Parathyroid adenoma (tissue), 2 donors: Measurements from ENCODE around the gene PRR14L.
"Not testable (repeated sequence)": the region's sequence is repeated elsewhere in the genome, so short reads cannot be mapped to it uniquely, and the experiment has no call there.

Source experiments
- H2AFZ ChIP-seq: fragments of 300-600 bp; sonication (generic); one replicate; pipeline ENCODE4 v1.7.0; 2017; ENCODE audit warnings: antibody characterized with exemption, mild to moderate bottlenecking
- H3K27ac ChIP-seq: fragments of 300-600 bp; sonication (generic); one replicate; pipeline ENCODE4 v1.7.0; 2017
- H3K27me3 ChIP-seq: fragments of 300-600 bp; sonication (generic); one replicate; pipeline ENCODE4 v1.7.0; 2017; ENCODE audit warnings: low read length; ENCODE audit not compliant: control insufficient read depth, insufficient read depth
- H3K36me3 ChIP-seq: fragments of 300-600 bp; sonication (generic); one replicate; pipeline ENCODE4 v1.7.0; 2017; ENCODE audit warnings: low read length; ENCODE audit not compliant: control insufficient read depth, insufficient read depth
- H3K4me1 ChIP-seq: fragments of 300-600 bp; sonication (generic); one replicate; pipeline ENCODE4 v1.7.0; 2017; ENCODE audit warnings: control low read depth
- H3K4me2 ChIP-seq: fragments of 300-600 bp; sonication (generic); one replicate; pipeline ENCODE4 v1.7.0; 2017; ENCODE audit warnings: low read length
- H3K4me3 ChIP-seq: fragments of 300-600 bp; sonication (generic); one replicate; pipeline ENCODE4 v1.7.0; 2017; ENCODE audit warnings: low read depth, low read length
- H3K79me2 ChIP-seq: fragments of 300-600 bp; sonication (generic); one replicate; pipeline ENCODE4 v1.7.0; 2017; ENCODE audit warnings: control low read depth
- H3K9ac ChIP-seq: fragments of 300-600 bp; sonication (generic); one replicate; pipeline ENCODE4 v1.7.0; 2017; ENCODE audit warnings: mild to moderate bottlenecking
- H3K9me3 ChIP-seq: fragments of 300-600 bp; sonication (generic); one replicate; pipeline ENCODE4 v1.7.0; 2017; ENCODE audit warnings: low read length; ENCODE audit not compliant: control insufficient read depth
- CTCF ChIP-seq: fragments of 300-600 bp; sonication (generic); IDR thresholded peaks from one replicate; pipeline ENCODE4 v1.7.0; 2017; ENCODE audit warnings: antibody characterized with exemption, mild to moderate bottlenecking
- donor health status: primary hyperparathyroidism.

Gene PRR14L

DNA sequence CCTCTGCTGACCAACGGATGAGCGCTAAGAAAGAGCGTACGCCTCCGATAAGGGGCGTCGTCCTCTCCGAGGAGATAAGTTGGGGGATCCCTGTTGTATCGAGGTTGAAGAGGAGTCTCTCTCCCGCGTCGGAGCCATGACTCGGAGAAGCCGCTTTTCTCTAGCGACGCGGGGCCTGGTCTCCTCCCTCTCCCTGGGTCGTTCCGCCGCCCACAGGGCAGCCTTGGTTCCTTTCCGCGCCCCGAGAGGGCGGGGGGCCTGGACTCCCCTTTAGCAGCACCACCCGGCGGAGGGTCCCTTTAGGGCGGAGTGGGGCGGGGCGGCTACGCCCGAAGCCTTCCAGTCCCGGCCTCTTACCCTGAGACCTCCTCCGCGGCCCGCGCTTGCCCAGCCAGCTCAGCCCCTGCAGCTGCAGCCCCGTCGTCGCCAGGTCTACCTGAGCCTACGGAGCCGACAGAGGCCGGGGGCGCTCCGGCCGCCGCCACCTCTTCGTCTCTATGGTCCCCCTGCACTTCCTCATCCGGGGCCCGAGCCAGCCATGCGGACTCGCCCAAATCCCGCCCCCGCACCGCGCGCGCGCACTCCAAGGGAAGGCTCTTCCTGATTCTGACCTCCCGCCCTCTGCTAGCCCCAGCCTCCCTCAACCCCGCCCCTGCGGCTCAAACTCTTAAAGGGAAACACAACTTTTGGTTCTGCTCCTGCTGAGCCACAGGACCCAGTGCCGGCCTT, at the start of gene PRR14L:
Gene PRR14L, minus strand, starts transcription at position 497 of the 729 bp plus-strand sequence. CDS start 11,272 bp downstream, outside the sequence.
- Histone ChIP-seq H3K9me3 (no peaks in the 10 kb centered on the region), H3K79me2 (peaks cover 11% of the 10 kb centered on the region), H3K4me3 (peak within 1 kb of the TSS; percentile 98), H3K27me3 (no peaks in the 10 kb centered on the region), H3K27ac (peak within 1 kb of the TSS; percentile 86), H3K4me1 (peaks cover 6% of the 10 kb centered on the region), H3K36me3 (no peaks in the 10 kb centered on the region), H2AFZ (peak within 1 kb of the TSS; percentile 89), H3K4me2 (peak within 1 kb of the TSS; percentile 94), H3K9ac (peak within 1 kb of the TSS; percentile 76)
- TF ChIP-seq CTCF = no peak

DNA sequence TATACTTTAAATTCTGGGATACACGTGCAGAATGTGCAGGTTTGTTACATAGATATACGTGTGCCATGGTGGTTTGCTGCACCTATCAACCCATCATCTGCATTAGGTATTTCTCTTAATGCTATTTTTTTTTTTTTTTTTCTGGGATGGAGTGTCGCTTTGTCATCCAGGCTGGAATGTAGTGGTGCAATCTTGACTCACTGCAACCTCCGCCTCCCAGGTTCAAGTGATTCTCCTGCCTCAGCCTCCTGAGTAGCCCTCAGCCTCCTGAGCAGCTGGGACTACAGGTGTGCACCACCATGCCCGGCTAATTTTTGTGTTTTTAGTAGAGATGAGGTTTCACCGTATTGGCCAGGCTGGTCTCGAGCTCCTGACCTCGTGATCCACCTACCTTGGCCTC, 49.4 kb upstream of the PRR14L start:
- not testable (repeated sequence) for H3K4me3 ChIP-seq, H3K9ac ChIP-seq, H3K4me1 ChIP-seq, H3K79me2 ChIP-seq, H3K27ac ChIP-seq, H3K9me3 ChIP-seq, H3K36me3 ChIP-seq, H3K27me3 ChIP-seq, H2AFZ ChIP-seq, H3K4me2 ChIP-seq

DNA sequence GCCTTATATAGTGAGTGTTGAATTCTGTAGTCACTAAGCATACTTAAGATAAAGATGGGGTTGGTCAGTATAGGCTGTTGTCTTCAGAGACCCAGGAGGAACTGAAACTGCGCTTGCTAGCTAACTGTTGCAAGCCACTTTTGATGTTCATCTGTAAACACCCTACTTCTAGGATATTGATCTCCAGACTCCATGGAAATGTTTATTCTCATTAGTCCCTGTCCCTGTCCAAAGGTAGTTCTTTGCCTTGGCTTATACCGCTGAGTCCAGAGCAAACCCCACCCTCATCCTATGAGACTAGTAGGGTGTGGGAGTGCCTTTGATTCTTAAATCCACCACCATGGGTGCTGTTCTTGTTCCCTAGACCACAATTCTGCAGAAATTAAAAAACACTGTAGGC, 40.3 kb upstream of the PRR14L start:
- H2AFZ ChIP-seq = no peak overlapping the region
- no peak for TF ChIP-seq CTCF
- H3K79me2 ChIP-seq = no peaks in the 10 kb centered on the region
- no peaks in the 10 kb centered on the region for H3K27me3 ChIP-seq
- no peaks in the 10 kb centered on the region for H3K9me3 ChIP-seq
- no peaks in the 10 kb centered on the region for H3K36me3 ChIP-seq
- no peak overlapping the region for H3K9ac ChIP-seq
- no peaks in the 10 kb centered on the region for H3K4me1 ChIP-seq
- no peak overlapping the region for H3K4me3 ChIP-seq
- H3K4me2 ChIP-seq = no peak overlapping the region
- no peak overlapping the region for H3K27ac ChIP-seq

GRCh38 chr22:31789803-31790202, 39.9 kb upstream of the PRR14L start:
- Histone ChIP-seq H3K27me3 (no peaks in the 10 kb centered on the region), H3K9ac (no peak overlapping the region), H3K4me1 (no peaks in the 10 kb centered on the region), H3K4me3 (no peak overlapping the region), H2AFZ (no peak overlapping the region), H3K36me3 (no peaks in the 10 kb centered on the region), H3K27ac (no peak overlapping the region), H3K4me2 (no peak overlapping the region), H3K79me2 (no peaks in the 10 kb centered on the region), H3K9me3 (no peaks in the 10 kb centered on the region)
- TF ChIP-seq CTCF = no peak

DNA sequence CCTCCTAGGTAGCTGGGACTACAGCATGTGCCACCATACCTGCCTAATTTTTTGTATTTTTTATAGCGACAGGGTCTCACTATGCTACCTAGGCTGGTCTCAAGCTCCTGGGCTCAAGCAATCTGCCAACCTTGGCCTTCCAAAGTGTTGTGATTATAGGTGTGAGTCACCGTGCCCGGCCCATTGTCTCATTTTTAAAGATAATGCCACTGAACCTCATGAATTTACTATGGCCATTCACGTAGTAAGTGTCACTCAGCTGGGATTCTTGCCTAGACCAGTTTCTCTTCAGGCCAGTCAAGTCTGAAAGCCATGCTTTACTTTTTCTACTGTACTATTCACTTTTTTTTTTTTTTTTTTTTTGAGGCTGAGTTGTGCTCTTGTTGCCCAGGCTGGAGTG, 26.3 kb upstream of the PRR14L start:
- H3K79me2 ChIP-seq = no peaks in the 10 kb centered on the region
- no peak overlapping the region for H3K27ac ChIP-seq
- no peak for TF ChIP-seq CTCF
- no peaks in the 10 kb centered on the region for H3K27me3 ChIP-seq
- no peak overlapping the region for H3K4me2 ChIP-seq
- no peak overlapping the region for H3K4me3 ChIP-seq
- H3K4me1 ChIP-seq = no peaks in the 10 kb centered on the region
- H3K9me3 ChIP-seq = no peaks in the 10 kb centered on the region
- H3K36me3 ChIP-seq = no peaks in the 10 kb centered on the region
- H3K9ac ChIP-seq = no peak overlapping the region
- no peak overlapping the region for H2AFZ ChIP-seq
